PC-9 (cell line): ENCODE results near the gene SPATA31D4. TPM values are rescaled to one million over a fixed set of nuclear protein-coding genes. Genes with fewer than 3 reads are reported as not detected.
A peak's percentile ranks its signal among the peaks of the same experiment; 100 is the strongest.

Experiments used
- BruUV-seq: library from RNA; stranded (reverse); fragments of 400-500 nt; replicated peaks from 2 replicates; lab custom pipeline; 2021; lab: Mats Ljungman, UMichigan
- CTCF ChIA-PET: fragments of 300-600 bp; sonication (Branson Sonifier 250); formaldehyde crosslinking; loops from one replicate; lab custom pipeline; 2022; ENCODE audit warnings: antibody characterized with exemption; lab: Charles Lee
- POLR2A ChIA-PET: fragments of 300-600 bp; sonication (Branson Sonifier 250); formaldehyde crosslinking; loops from one replicate; lab custom pipeline; 2022; ENCODE audit warnings: antibody characterized with exemption; ENCODE audit not compliant: unreplicated experiment; lab: Charles Lee
- DNase-seq, 2 experiments: peaks; one replicate each; pipeline versions ENCODE4 v3.0.0 to v3.0.0-alpha.2; 2015 to 2022; ENCODE audit warnings: mixed read lengths in 1 of 2
- H2AFZ ChIP-seq: fragments of 200-600 bp; sonication (generic); 2 replicates; pipeline ENCODE4 v1.8.1; 2017; ENCODE audit warnings: antibody characterized with exemption
- H3F3A ChIP-seq: fragments of 200-600 bp; sonication (generic); 2 replicates; pipeline ENCODE4 v1.8.1; 2017; ENCODE audit warnings: antibody characterized with exemption, mild to moderate bottlenecking, low read depth; ENCODE audit not compliant: insufficient read depth
- H3K27ac ChIP-seq: fragments of 200-600 bp; sonication (generic); 2 replicates; pipeline ENCODE4 v1.6.1; 2016; ENCODE audit warnings: mixed run types
- H3K27me3 ChIP-seq: fragments of 200-600 bp; sonication (generic); 2 replicates; pipeline ENCODE4 v1.6.1; 2016; ENCODE audit warnings: low read depth, mixed run types; ENCODE audit not compliant: insufficient read depth
- H3K36me3 ChIP-seq: fragments of 200-600 bp; sonication (generic); 2 replicates; pipeline ENCODE4 v1.6.1; 2016; ENCODE audit warnings: low read depth, mixed run types
- H3K4me1 ChIP-seq: fragments of 200-600 bp; sonication (generic); replicated peaks from 2 replicates; pipeline ENCODE4 v1.6.1; 2016; ENCODE audit warnings: mixed run types; ENCODE audit not compliant: insufficient read depth
- H3K4me2 ChIP-seq: fragments of 200-600 bp; sonication (generic); 2 replicates; pipeline ENCODE4 v1.6.1; 2017; ENCODE audit warnings: mixed run types
- H3K4me3 ChIP-seq: fragments of 200-600 bp; sonication (generic); 2 replicates; pipeline ENCODE4 v1.6.1; 2016; ENCODE audit warnings: mixed run types
- H3K79me2 ChIP-seq: fragments of 200-600 bp; sonication (generic); 2 replicates; pipeline ENCODE4 v1.6.1; 2017; ENCODE audit warnings: low read depth, mixed run types
- H3K9me2 ChIP-seq: fragments of 200-600 bp; sonication (generic); 2 replicates; pipeline ENCODE4 v1.8.1; 2017; ENCODE audit warnings: mild to moderate bottlenecking; ENCODE audit not compliant: insufficient read depth
- H3K9me3 ChIP-seq: fragments of 200-600 bp; sonication (generic); 2 replicates; pipeline ENCODE4 v1.8.1; 2016; ENCODE audit warnings: low read depth; ENCODE audit not compliant: insufficient read depth
- H4K20me1 ChIP-seq: fragments of 200-600 bp; sonication (generic); 2 replicates; pipeline ENCODE4 v1.8.1; 2017; ENCODE audit not compliant: insufficient read depth
- EZH2 ChIP-seq: fragments of 200-600 bp; sonication (generic); IDR thresholded peaks from 2 replicates; pipeline ENCODE4 v1.8.0; 2017; ENCODE audit warnings: antibody characterized with exemption, low read depth
- intact Hi-C: fragments of 100-400 bp; cut with micrococcal nuclease; formaldehyde crosslinking; loops from one replicate; pipeline ENCODE4 v1.10.0; 2022; ENCODE audit not compliant: unreplicated experiment
- total RNA-seq: library from RNA; stranded (reverse); gene quantifications from 2 replicates; pipeline ENCODE4 v1.2.3, GENCODE V29; 2021
- TF ChIP-seq, protein P1 (sequence below): fragments of 200-600 bp; sonication (generic); conservative IDR thresholded peaks from 2 replicates; pipeline ENCODE4 v1.6.1; 2017; ENCODE audit warnings: mixed run types, antibody characterized with exemption, mild to moderate bottlenecking, moderate library complexity

Gene SPATA31D4
- total RNA-seq, 1 experiment from 2014 or later, result not detected

DNA sequence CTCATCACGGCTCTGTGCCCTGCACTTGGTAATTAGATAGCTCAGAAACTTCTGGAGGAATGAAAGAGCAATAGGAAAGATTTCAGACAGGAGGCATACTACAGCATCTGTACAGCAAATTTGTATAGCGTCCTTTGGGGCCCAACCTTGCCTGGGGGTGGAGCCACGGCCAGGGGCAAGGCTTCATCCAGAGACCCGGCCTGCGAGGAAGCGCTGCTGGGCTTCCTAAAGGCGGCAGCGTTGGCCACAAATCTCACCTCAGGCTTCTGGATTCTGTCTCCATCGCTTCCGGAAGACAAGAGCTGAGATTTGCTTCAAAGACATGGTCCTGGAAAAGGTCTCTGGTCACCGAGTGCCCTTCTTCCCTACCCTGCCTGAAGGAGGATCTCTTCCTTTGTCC, 48.1 kb downstream of the SPATA31D4 start:
- H3K27ac ChIP-seq, result no peak overlapping the region
- BruUV-seq, result no TSS peak
- no peaks in the 10 kb centered on the region for H3K27me3 ChIP-seq
- intact Hi-C loops, result no loop called here
- no peak overlapping the region for H3K4me2 ChIP-seq
- no peaks in the 10 kb centered on the region for H3K36me3 ChIP-seq
- DNase-seq, result no peak
- ChIA-PET POLR2A (no interaction called here), CTCF (no interaction called here)
- H3F3A ChIP-seq, result no peaks in the 10 kb centered on the region
- TF ChIP-seq, protein P1, sequence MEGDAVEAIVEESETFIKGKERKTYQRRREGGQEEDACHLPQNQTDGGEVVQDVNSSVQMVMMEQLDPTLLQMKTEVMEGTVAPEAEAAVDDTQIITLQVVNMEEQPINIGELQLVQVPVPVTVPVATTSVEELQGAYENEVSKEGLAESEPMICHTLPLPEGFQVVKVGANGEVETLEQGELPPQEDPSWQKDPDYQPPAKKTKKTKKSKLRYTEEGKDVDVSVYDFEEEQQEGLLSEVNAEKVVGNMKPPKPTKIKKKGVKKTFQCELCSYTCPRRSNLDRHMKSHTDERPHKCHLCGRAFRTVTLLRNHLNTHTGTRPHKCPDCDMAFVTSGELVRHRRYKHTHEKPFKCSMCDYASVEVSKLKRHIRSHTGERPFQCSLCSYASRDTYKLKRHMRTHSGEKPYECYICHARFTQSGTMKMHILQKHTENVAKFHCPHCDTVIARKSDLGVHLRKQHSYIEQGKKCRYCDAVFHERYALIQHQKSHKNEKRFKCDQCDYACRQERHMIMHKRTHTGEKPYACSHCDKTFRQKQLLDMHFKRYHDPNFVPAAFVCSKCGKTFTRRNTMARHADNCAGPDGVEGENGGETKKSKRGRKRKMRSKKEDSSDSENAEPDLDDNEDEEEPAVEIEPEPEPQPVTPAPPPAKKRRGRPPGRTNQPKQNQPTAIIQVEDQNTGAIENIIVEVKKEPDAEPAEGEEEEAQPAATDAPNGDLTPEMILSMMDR, result no peak
- TF ChIP-seq EZH2, result no peak
- no peaks in the 10 kb centered on the region for H3K79me2 ChIP-seq
- H2AFZ ChIP-seq, result 0 out of 2 replicates have a peak overlapping the region, but pooled peaks have one; percentile 48
- H3K4me1 ChIP-seq, result no peaks in the 10 kb centered on the region
- no peaks in the 10 kb centered on the region for H3K9me2 ChIP-seq
- no peaks in the 10 kb centered on the region for H3K9me3 ChIP-seq
- H4K20me1 ChIP-seq, result no peaks in the 10 kb centered on the region
- H3K4me3 ChIP-seq, result no peak overlapping the region

DNA sequence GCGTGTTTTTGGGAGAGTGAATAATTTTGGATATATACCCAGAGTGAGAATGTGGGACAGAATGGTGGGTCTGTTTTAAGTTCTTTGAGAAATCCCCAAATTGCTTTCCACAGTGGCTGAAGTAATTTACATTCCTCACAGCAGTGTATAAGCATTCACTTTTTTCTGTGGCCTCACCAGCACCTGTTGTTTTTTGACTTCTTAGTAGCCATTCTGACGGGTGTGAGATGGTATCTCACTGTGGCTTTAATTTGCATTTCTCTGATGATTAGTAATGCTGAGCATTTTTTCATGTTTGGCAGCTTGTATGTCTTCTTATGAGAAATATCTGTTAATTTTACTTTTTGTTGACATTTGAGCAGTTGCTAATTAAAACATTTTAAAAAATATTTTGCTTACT, 51.0 kb downstream of the SPATA31D4 start:
- no TSS peak for BruUV-seq
- no peak overlapping the region for H3K4me2 ChIP-seq
- H3K36me3 ChIP-seq, result no peaks in the 10 kb centered on the region
- POLR2A ChIA-PET, result no interaction called here
- intact Hi-C loops, result no loop called here
- TF ChIP-seq, protein P1, result no peak
- no peak for TF ChIP-seq EZH2
- H3K4me3 ChIP-seq, result no peak overlapping the region
- no peaks in the 10 kb centered on the region for H3K9me2 ChIP-seq
- no peak overlapping the region for H3K27ac ChIP-seq
- H3K9me3 ChIP-seq, result no peaks in the 10 kb centered on the region
- DNase-seq, result no peak
- CTCF ChIA-PET, result no interaction called here
- H3K4me1 ChIP-seq, result no peaks in the 10 kb centered on the region
- no peaks in the 10 kb centered on the region for H3K27me3 ChIP-seq
- H2AFZ ChIP-seq, result no peak overlapping the region
- H4K20me1 ChIP-seq, result no peaks in the 10 kb centered on the region
- H3F3A ChIP-seq, result no peaks in the 10 kb centered on the region
- H3K79me2 ChIP-seq, result no peaks in the 10 kb centered on the region

DNA sequence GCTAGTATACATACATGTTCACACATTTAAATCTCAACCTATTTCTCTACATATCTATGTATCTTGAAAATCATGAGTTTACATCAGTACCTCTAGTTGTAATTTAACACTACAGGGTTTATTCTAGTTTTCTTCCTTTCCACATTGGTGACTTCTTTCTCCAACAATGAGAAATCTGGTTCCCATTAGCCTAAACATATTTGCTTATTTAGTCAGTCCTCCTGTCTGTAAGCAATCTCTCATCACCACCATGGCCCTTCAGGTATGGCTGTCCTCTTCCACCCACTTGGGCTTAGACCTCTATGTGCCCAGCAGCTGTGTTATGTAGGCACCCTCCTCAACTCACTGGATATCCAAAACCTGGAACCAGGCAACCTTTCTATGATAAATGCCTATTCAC, 52.3 kb downstream of the SPATA31D4 start:
- Histone ChIP-seq H3K4me1 (no peaks in the 10 kb centered on the region), H3K9me2 (no peaks in the 10 kb centered on the region), H3K79me2 (no peaks in the 10 kb centered on the region), H3K27me3 (no peaks in the 10 kb centered on the region), H3K4me3 (no peak overlapping the region), H3K27ac (no peak overlapping the region), H3K9me3 (no peaks in the 10 kb centered on the region), H3F3A (no peaks in the 10 kb centered on the region), H4K20me1 (no peaks in the 10 kb centered on the region), H2AFZ (no peak overlapping the region), H3K36me3 (no peaks in the 10 kb centered on the region), H3K4me2 (no peak overlapping the region)
- POLR2A ChIA-PET, result no interaction called here
- no peak for DNase-seq
- TF ChIP-seq EZH2, result no peak
- TF ChIP-seq, protein P1, result no peak
- CTCF ChIA-PET, result no interaction called here
- intact Hi-C loops, result no loop called here
- BruUV-seq, result no TSS peak
